CD14-positive monocyte (primary cell): ENCODE measurements around the gene RPL35. TPM values are rescaled to one million over a fixed set of nuclear protein-coding genes. Genes with fewer than 3 reads are reported as not detected.

Source experiments
- DNase-seq, 3 donors: peaks; one replicate each; pipeline ENCODE4 v3.0.0-alpha.2; 2011 to 2022
- H2AFZ ChIP-seq: 2 replicates; pipeline ENCODE4 v1.6.0; 2012; ENCODE audit warnings: mild to moderate bottlenecking, low read depth, low read length, inconsistent platforms; ENCODE audit not compliant: insufficient read depth, poor library complexity, severe bottlenecking
- H3K27ac ChIP-seq, 2 donors: 1 replicate in 1 of 2; 2 replicates in 1 of 2; pipeline ENCODE4 v1.5.1; 2012 to 2013; ENCODE audit warnings: low read length in 2 of 2, control low read depth in 1 of 2, inconsistent platforms in 1 of 2, low read depth in 1 of 2, mild to moderate bottlenecking in 1 of 2
- H3K27me3 ChIP-seq, 2 donors: one replicate each; pipeline versions ENCODE4 v1.6.0 to v1.6.1; 2011 to 2013; ENCODE audit warnings: low read length in 2 of 2; ENCODE audit not compliant: control insufficient read depth in 2 of 2, insufficient read depth in 2 of 2
- H3K36me3 ChIP-seq, 2 donors: replicated peaks in 1 of 2; 1 replicate in 1 of 2; 2 replicates in 1 of 2; pipeline versions ENCODE4 v1.5.1 to v1.6.1; 2012 to 2013; ENCODE audit warnings: low read length in 2 of 2, control low read depth in 1 of 2, inconsistent platforms in 1 of 2, mild to moderate bottlenecking in 1 of 2; ENCODE audit not compliant: insufficient read depth in 2 of 2, control insufficient read depth in 1 of 2
- H3K4me1 ChIP-seq, 2 donors: 1 replicate in 1 of 2; 2 replicates in 1 of 2; pipeline versions ENCODE4 v1.5.1 to v1.6.1; 2012 to 2013; ENCODE audit warnings: low read length in 2 of 2, control low read depth in 1 of 2, inconsistent platforms in 1 of 2, mild to moderate bottlenecking in 1 of 2, moderate library complexity in 1 of 2; ENCODE audit not compliant: insufficient read depth in 2 of 2, control insufficient read depth in 1 of 2
- H3K4me2 ChIP-seq: replicated peaks from 2 replicates; pipeline ENCODE3; 2012; ENCODE audit warnings: low read length, moderate library complexity, mild to moderate bottlenecking; ENCODE audit not compliant: poor library complexity, severe bottlenecking; ENCODE audit errors: extremely low read depth
- H3K4me3 ChIP-seq, 3 experiments: fragments of 200-600 bp in 1 of 3; sonication (generic) in 1 of 3; replicated peaks in 1 of 3; 1 replicate in 2 of 3; 2 replicates in 1 of 3; pipeline ENCODE4 v1.5.1; 2011 to 2013; ENCODE audit warnings: low read length in 3 of 3, mild to moderate bottlenecking in 3 of 3, control low read depth in 2 of 3, low read depth in 2 of 3, inconsistent platforms in 1 of 3, moderate library complexity in 1 of 3
- H3K79me2 ChIP-seq: 2 replicates; pipeline ENCODE4 v1.6.0; 2012; ENCODE audit warnings: mild to moderate bottlenecking, control low read depth, inconsistent platforms, low read length, moderate library complexity; ENCODE audit not compliant: insufficient read depth
- H3K9ac ChIP-seq: 2 replicates; pipeline ENCODE4 v1.6.0; 2017; ENCODE audit warnings: low read length, mild to moderate bottlenecking; ENCODE audit not compliant: insufficient read depth, poor library complexity, severe bottlenecking
- H3K9me3 ChIP-seq, 2 donors: replicated peaks in 1 of 2; 1 replicate in 1 of 2; 2 replicates in 1 of 2; pipeline versions ENCODE4 v1.5.1 to v1.6.1; 2012 to 2013; ENCODE audit warnings: low read length in 2 of 2, control low read depth in 1 of 2; ENCODE audit not compliant: control insufficient read depth in 1 of 2, insufficient read depth in 1 of 2
- H4K20me1 ChIP-seq: 2 replicates; pipeline ENCODE4 v1.6.0; 2012; ENCODE audit warnings: mild to moderate bottlenecking, low read length, control low read depth, moderate library complexity; ENCODE audit not compliant: insufficient read depth
- H3K27ac Mint-ChIP-seq, 7 donors: one replicate each; pipeline ENCODE4 v1.8.0; 2020; ENCODE audit warnings: mild to moderate bottlenecking in 7 of 7, mixed read lengths in 7 of 7, moderate library complexity in 6 of 7, inconsistent platforms in 2 of 7
- H3K27me3 Mint-ChIP-seq, 3 donors: one replicate each; pipeline ENCODE4 v1.8.0; 2021 to 2022; ENCODE audit warnings: low read depth in 3 of 3, mild to moderate bottlenecking in 3 of 3, mixed read lengths in 3 of 3, moderate library complexity in 3 of 3, inconsistent platforms in 1 of 3
- H3K36me3 Mint-ChIP-seq, 2 donors: one replicate each; pipeline ENCODE4 v1.8.0; 2020; ENCODE audit warnings: mixed read lengths in 2 of 2, inconsistent platforms in 1 of 2, mild to moderate bottlenecking in 1 of 2
- H3K4me1 Mint-ChIP-seq: one replicate; pipeline ENCODE4 v1.8.0; 2020; ENCODE audit warnings: mild to moderate bottlenecking, mixed read lengths
- H3K4me3 Mint-ChIP-seq, 2 donors: one replicate each; pipeline ENCODE4 v1.8.0; 2020; ENCODE audit warnings: mild to moderate bottlenecking in 2 of 2, mixed read lengths in 2 of 2, moderate library complexity in 1 of 2
- H3K9me3 Mint-ChIP-seq, 7 donors: one replicate each; pipeline ENCODE4 v1.8.0; 2020 to 2022; ENCODE audit warnings: mixed read lengths in 7 of 7, mild to moderate bottlenecking in 6 of 7, moderate library complexity in 6 of 7, inconsistent platforms in 2 of 7
- CTCF ChIP-seq: fragments of 200-600 bp; IDR thresholded peaks from one replicate; pipeline ENCODE4 v1.8.0; 2022; ENCODE audit warnings: antibody characterized with exemption, mild to moderate bottlenecking
- WGBS: methylation state at CpG from one replicate; pipeline ENCODE4 v1.1.5; 2013; ENCODE audit warnings: missing lambda C conversion rate; ENCODE audit not compliant: insufficient coverage; 5-methylcytosine and 5-hydroxymethylcytosine counted together
- intact Hi-C, 2 donors: fragments of 100-400 bp; cut with micrococcal nuclease; formaldehyde crosslinking; loops; one replicate each; pipeline versions ENCODE4 v1.15.0 to v1.15.1; 2023
- polyA plus RNA-seq, 3 donors: library from polyadenylated mRNA; depleted of rRNA in 1 of 3; unstranded in 2 of 3; stranded (reverse) in 1 of 3; fragments of 300-500 nt in 2 of 3; fragments of >200 nt in 1 of 3; fragmentation: Illumina TruSeq in 2 of 3; gene quantifications; 1 replicate in 2 of 3; 2 replicates in 1 of 3; pipeline ENCODE4 v1.2.3, GENCODE V29; 2012 to 2021

RPL35 gene
- polyA plus RNA-seq, 3 donors = 660 to 1,209 (median 828) TPM

- Histone ChIP-seq H3K4me3 (no peak overlapping the region), H3K9me3 (no peaks in the 10 kb centered on the region), H4K20me1 (peaks cover 38% of the 10 kb centered on the region), H3K4me1 (no peaks in the 10 kb centered on the region), H3K27me3 (no peaks in the 10 kb centered on the region), H3K79me2 (peaks cover 26% of the 10 kb centered on the region), H2AFZ (no peak overlapping the region), H3K9ac (no peak overlapping the region), H3K36me3 (peaks cover 90 to 100% of the 10 kb centered on the region in 2 donors), H3K27ac (no peak overlapping the region), H3K4me2 (no peak overlapping the region)
- H3K27me3 Mint-ChIP-seq = peaks cover 0 to 1% (median 0%) of the 10 kb centered on the region in 3 donors
- no peak overlapping the region for H3K27ac Mint-ChIP-seq
- H3K4me3 Mint-ChIP-seq = no peak overlapping the region
- DNase-seq = no peak
- no peaks in the 10 kb centered on the region for H3K9me3 Mint-ChIP-seq
- H3K4me1 Mint-ChIP-seq = no peaks in the 10 kb centered on the region
- intact Hi-C loops = no loop called here
- peaks cover 82 to 93% of the 10 kb centered on the region in 2 donors for H3K36me3 Mint-ChIP-seq
- no peak for TF ChIP-seq CTCF
- 97% methylated on average over 4 of the region's 6 CpGs for WGBS
Measured at GRCh38 chr9:124878518-124878917, 16.8 kb upstream of the RPL35 start.

GRCh38 chr9:124878021-124878420 is 16.3 kb upstream of the RPL35 start:
- WGBS = no CpG with 5 or more reads among the region's 1 CpG
- Histone ChIP-seq H3K27ac (no peak overlapping the region), H3K36me3 (peaks cover 92 to 99% of the 10 kb centered on the region in 2 donors), H3K79me2 (peaks cover 31% of the 10 kb centered on the region), H3K4me2 (no peak overlapping the region), H3K4me1 (peaks cover 4% of the 10 kb centered on the region in 2 donors), H3K9ac (no peak overlapping the region), H3K9me3 (no peaks in the 10 kb centered on the region), H2AFZ (no peak overlapping the region), H3K4me3 (no peak overlapping the region), H4K20me1 (peaks cover 43% of the 10 kb centered on the region), H3K27me3 (no peaks in the 10 kb centered on the region)
- Mint-ChIP-seq H3K4me3 (no peak overlapping the region), H3K27ac (peak overlapping the region in 2 of 7 donors; percentile 41 to 50), H3K36me3 (peaks cover 87 to 94% of the 10 kb centered on the region in 2 donors), H3K27me3 (peaks cover 0 to 1% (median 0%) of the 10 kb centered on the region in 3 donors), H3K9me3 (no peaks in the 10 kb centered on the region), H3K4me1 (peaks cover 3% of the 10 kb centered on the region)
- no peak for DNase-seq
- intact Hi-C loops = no loop called here
- TF ChIP-seq CTCF = no peak
